NT2/D1 (cell line): ENCODE data around the gene JOSD1.

Experiments
- YY1 ChIP-seq: IDR thresholded peaks from 2 replicates; pipeline ENCODE4 v1.6.1; 2011; ENCODE audit not compliant: insufficient read length, insufficient read depth
- ZNF274 ChIP-seq: IDR thresholded peaks from 2 replicates; pipeline ENCODE4 v1.6.1; 2011; ENCODE audit warnings: mild to moderate bottlenecking, low read depth, low read length

DNA sequence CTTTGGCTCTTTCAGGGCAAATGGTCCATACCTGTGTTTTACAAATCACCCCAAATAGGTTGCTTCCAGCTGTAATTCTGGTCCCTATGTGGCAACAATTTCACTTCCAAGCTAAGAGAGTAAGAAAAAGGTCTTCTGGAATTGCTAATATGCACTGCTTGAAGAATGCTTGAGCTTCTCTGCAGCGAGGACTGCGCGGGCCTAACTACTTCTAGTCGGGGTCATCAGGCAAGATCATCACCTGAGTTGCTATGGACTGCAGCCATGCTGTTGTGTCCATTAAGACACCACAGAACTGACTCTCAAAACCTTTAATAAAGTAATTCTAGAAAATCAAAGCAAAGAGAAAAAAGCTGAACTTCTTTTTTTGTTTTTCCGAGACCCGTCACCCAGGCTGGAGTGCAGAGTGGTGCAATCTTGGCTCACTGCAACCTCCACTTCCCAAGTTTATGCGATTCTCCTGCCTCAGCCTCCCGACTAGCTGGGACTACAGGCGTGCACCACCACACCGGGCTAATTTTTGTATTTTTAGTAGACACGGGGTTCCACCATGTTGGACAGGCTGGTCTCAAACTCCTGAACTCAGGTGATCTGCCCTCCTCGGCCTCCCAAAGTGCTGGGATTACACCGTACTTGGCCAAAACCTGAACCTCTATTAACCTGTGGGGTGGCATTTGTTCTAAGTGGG, 2.2 kb downstream of the JOSD1 start:
- TF ChIP-seq ZNF274 (no peak), YY1 (no peak)
